ENCODE measurements around the gene NAE1. TPM values are rescaled to one million over a fixed set of nuclear protein-coding genes. Genes with fewer than 3 reads are reported as not detected.
"Not testable (repeated sequence)": the region's sequence is repeated elsewhere in the genome, so short reads cannot be mapped to it uniquely, and the experiment has no call there.

The NAE1 gene
- total RNA-seq, 1 donor from 2014 or later = 397 TPM

DNA sequence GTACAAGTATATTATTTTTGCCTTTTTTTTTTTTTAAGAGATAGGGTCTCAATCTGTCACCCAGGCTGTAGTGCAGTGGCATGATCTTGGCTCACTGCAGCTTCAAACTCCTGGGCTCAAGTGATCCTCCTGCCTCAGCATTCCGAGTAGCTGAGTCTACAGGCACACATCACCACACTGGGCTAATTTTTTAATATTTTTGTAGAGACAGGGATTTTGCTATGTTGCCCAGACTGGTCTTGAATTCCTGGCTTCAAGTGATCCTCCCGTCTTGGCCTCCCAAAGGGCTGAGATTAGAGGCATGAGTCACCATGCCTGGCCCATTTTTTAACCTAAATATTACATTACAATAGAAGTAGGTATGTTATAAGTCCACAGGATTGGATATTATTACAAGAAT lies 32.6 kb downstream of the NAE1 start:
- no peaks in the 10 kb centered on the region for H3K79me2 ChIP-seq (ENCODE audit: low read depth)
- H3K4me3 Mint-ChIP-seq = no peak overlapping the region
- H3K27ac Mint-ChIP-seq = no peak overlapping the region
- H3K4me1 ChIP-seq = no peaks in the 10 kb centered on the region
- H3K9me3 Mint-ChIP-seq = no peaks in the 10 kb centered on the region
- H3K4me3 ChIP-seq = no peak overlapping the region
- H3K9me3 ChIP-seq (ENCODE audit: low read depth) = no peaks in the 10 kb centered on the region
- H3K36me3 ChIP-seq = peaks cover 5% of the 10 kb centered on the region
- no peak overlapping the region for H3K4me2 ChIP-seq
- TF ChIP-seq, protein P1, sequence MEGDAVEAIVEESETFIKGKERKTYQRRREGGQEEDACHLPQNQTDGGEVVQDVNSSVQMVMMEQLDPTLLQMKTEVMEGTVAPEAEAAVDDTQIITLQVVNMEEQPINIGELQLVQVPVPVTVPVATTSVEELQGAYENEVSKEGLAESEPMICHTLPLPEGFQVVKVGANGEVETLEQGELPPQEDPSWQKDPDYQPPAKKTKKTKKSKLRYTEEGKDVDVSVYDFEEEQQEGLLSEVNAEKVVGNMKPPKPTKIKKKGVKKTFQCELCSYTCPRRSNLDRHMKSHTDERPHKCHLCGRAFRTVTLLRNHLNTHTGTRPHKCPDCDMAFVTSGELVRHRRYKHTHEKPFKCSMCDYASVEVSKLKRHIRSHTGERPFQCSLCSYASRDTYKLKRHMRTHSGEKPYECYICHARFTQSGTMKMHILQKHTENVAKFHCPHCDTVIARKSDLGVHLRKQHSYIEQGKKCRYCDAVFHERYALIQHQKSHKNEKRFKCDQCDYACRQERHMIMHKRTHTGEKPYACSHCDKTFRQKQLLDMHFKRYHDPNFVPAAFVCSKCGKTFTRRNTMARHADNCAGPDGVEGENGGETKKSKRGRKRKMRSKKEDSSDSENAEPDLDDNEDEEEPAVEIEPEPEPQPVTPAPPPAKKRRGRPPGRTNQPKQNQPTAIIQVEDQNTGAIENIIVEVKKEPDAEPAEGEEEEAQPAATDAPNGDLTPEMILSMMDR (IDR thresholded peaks at IDR 0.05) = no peak
- no peak for TF ChIP-seq EZH2 (IDR thresholded peaks at IDR 0.05)
- no peak for TF ChIP-seq EZH2phosphoT487 (IDR thresholded peaks at IDR 0.05)
- H4K20me1 ChIP-seq (ENCODE audit: low read depth) = no peaks in the 10 kb centered on the region
- no peak for DNase-seq (ENCODE audit: low spot score)
- H3K27me3 ChIP-seq = no peaks in the 10 kb centered on the region
- no peaks in the 10 kb centered on the region for H3K4me1 Mint-ChIP-seq
- H3K9ac ChIP-seq = no peak overlapping the region
- H3F3A ChIP-seq (ENCODE audit: low read depth) = peaks cover 5% of the 10 kb centered on the region
- peaks cover 2% of the 10 kb centered on the region for H3K36me3 Mint-ChIP-seq
- H3K27me3 Mint-ChIP-seq (ENCODE audit: insufficient read depth, low read depth) = peaks cover 4% of the 10 kb centered on the region
- no peak overlapping the region for H3K27ac ChIP-seq
- H2AFZ ChIP-seq (replicated peaks) = no peak overlapping the region

DNA sequence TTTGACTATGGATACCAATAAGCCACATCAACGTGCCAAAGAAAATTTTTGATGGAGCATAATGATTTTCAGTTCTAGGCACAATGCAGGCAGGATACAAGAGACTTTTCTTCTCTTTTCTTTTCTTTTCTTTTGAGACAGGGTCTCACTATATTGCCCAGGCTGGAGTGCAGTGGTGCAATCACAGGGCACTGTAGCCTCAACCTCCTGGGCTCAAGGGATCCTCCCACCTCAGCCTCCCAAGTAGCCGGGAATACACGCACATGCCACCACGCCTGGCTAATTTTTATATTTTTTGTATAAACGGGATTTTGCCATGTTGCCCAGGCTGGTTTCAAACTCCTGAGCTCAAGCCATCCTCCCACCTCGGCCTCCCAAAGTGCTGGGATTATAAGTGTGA lies 36.8 kb downstream of the NAE1 start:
- not testable (repeated sequence) for H4K20me1 ChIP-seq (ENCODE audit: low read depth); H3K27ac ChIP-seq; H3K4me1 ChIP-seq; H3K9me3 ChIP-seq (ENCODE audit: low read depth); H3K4me3 Mint-ChIP-seq; H3K36me3 ChIP-seq; H3K9me3 Mint-ChIP-seq; H3K79me2 ChIP-seq (ENCODE audit: low read depth); DNase-seq (ENCODE audit: low spot score); H3K27me3 ChIP-seq; H3K4me3 ChIP-seq; H3F3A ChIP-seq (ENCODE audit: low read depth); H3K27me3 Mint-ChIP-seq (ENCODE audit: insufficient read depth, low read depth); H3K9ac ChIP-seq; H2AFZ ChIP-seq (replicated peaks); H3K27ac Mint-ChIP-seq; H3K4me1 Mint-ChIP-seq; H3K4me2 ChIP-seq; H3K36me3 Mint-ChIP-seq

DNA sequence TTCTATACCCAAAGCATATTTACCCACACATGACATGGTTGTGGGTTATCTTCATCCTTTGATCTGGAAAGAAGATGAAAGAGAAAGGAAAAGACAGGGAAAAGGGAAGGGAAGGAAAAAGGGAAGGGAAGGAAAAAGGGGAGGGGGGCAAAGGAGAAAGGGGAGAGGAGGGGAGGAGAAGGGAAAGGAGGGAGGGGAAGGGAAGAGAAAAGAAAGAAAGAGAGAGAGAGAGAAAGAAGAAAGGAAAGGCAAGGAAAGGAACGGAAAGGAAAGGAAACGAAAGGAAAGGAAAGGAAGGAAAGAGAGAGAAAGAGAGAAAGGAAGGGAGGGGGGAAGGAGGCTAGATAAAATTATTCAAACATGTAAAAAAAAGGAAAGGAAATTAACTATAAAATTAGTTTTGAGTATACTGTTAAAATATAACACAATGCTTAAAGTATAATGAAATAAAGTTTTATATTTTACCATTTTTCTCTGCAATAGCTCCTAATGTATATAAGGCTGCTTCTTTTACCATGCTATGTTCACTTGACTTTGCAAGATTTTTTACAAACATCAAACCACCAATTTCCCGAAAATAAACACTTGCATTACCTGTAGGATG lies 40.5 kb downstream of the NAE1 start:
- peaks cover 4% of the 10 kb centered on the region for H3K27me3 ChIP-seq
- no peaks in the 10 kb centered on the region for H3K9me3 Mint-ChIP-seq
- H4K20me1 ChIP-seq (ENCODE audit: low read depth) = no peaks in the 10 kb centered on the region
- no peak overlapping the region for H3K4me3 ChIP-seq
- H2AFZ ChIP-seq (replicated peaks) = peak overlapping the region; percentile 63
- DNase-seq (ENCODE audit: low spot score) = no peak
- no peaks in the 10 kb centered on the region for H3K36me3 Mint-ChIP-seq
- H3K27ac ChIP-seq = no peak overlapping the region
- TF ChIP-seq EZH2 (IDR thresholded peaks at IDR 0.05) (no peak), EZH2phosphoT487 (IDR thresholded peaks at IDR 0.05) (no peak)
- TF ChIP-seq, protein P1 (IDR thresholded peaks at IDR 0.05) = no peak
- H3K27ac Mint-ChIP-seq = no peak overlapping the region
- no peak overlapping the region for H3K9ac ChIP-seq
- no peaks in the 10 kb centered on the region for H3K9me3 ChIP-seq (ENCODE audit: low read depth)
- H3F3A ChIP-seq (ENCODE audit: low read depth) = no peaks in the 10 kb centered on the region
- H3K36me3 ChIP-seq = no peaks in the 10 kb centered on the region
- no peak overlapping the region for H3K4me2 ChIP-seq
- H3K4me1 Mint-ChIP-seq = no peaks in the 10 kb centered on the region
- peaks cover 2% of the 10 kb centered on the region for H3K27me3 Mint-ChIP-seq (ENCODE audit: insufficient read depth, low read depth)
- H3K79me2 ChIP-seq (ENCODE audit: low read depth) = no peaks in the 10 kb centered on the region
- H3K4me1 ChIP-seq = peaks cover 5% of the 10 kb centered on the region
- H3K4me3 Mint-ChIP-seq = no peak overlapping the region

DNA sequence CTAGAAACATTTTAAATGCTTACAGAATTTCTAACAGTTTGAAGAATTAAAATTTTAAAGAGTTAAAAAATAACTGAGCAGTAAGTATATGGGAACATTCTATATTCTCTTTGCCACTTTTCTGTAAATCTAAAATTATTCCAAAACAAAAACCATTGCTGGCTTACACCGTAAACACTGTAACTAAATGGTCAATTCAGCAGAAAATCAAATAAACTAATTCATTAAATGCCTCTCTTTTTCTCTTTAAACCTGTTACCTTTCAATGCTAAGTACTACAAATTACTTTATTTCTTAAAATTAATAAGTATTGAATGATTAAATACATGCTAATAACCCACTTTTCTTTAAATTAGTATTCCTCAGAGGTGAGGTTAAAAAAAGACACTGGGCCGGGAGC lies 43.3 kb downstream of the NAE1 start:
- H3K4me1 Mint-ChIP-seq = no peaks in the 10 kb centered on the region
- no peaks in the 10 kb centered on the region for H3K36me3 Mint-ChIP-seq
- H3K9me3 ChIP-seq (ENCODE audit: low read depth) = no peaks in the 10 kb centered on the region
- H3K9me3 Mint-ChIP-seq = no peaks in the 10 kb centered on the region
- H3K4me3 ChIP-seq = no peak overlapping the region
- H3K27me3 Mint-ChIP-seq (ENCODE audit: insufficient read depth, low read depth) = peaks cover 2% of the 10 kb centered on the region
- H3K4me1 ChIP-seq = peaks cover 5% of the 10 kb centered on the region
- H3K36me3 ChIP-seq = no peaks in the 10 kb centered on the region
- TF ChIP-seq EZH2 (IDR thresholded peaks at IDR 0.05) = no peak
- TF ChIP-seq, protein P1 (IDR thresholded peaks at IDR 0.05) = no peak
- TF ChIP-seq EZH2phosphoT487 (IDR thresholded peaks at IDR 0.05) = no peak
- H3K27ac Mint-ChIP-seq = no peak overlapping the region
- no peak overlapping the region for H3K4me2 ChIP-seq
- H3K79me2 ChIP-seq (ENCODE audit: low read depth) = no peaks in the 10 kb centered on the region
- H3F3A ChIP-seq (ENCODE audit: low read depth) = no peaks in the 10 kb centered on the region
- no peak overlapping the region for H3K27ac ChIP-seq
- H3K9ac ChIP-seq = no peak overlapping the region
- peaks cover 4% of the 10 kb centered on the region for H3K27me3 ChIP-seq
- no peak overlapping the region for H3K4me3 Mint-ChIP-seq
- no peaks in the 10 kb centered on the region for H4K20me1 ChIP-seq (ENCODE audit: low read depth)
- H2AFZ ChIP-seq (replicated peaks) = no peak overlapping the region
- no peak for DNase-seq (ENCODE audit: low spot score)

All from neural progenitor cell (in vitro differentiated cells).